Fibroblast of lung (primary cell): ENCODE results near the gene GBF1.

Experiments
- CTCF ChIP-seq, 2 donors: IDR thresholded peaks in 1 of 2; conservative IDR thresholded peaks in 1 of 2; 1 replicate in 1 of 2; 2 replicates in 1 of 2; pipeline ENCODE4 v1.5.1; 2011 to 2012; ENCODE audit warnings: low read length in 2 of 2, control low read depth in 1 of 2, inconsistent platforms in 1 of 2, low read depth in 1 of 2, mild to moderate bottlenecking in 1 of 2
- EZH2 ChIP-seq: IDR thresholded peaks from 2 replicates; pipeline ENCODE4 v1.5.1; 2012; ENCODE audit warnings: low read length, control low read depth, mild to moderate bottlenecking; ENCODE audit errors: missing control alignments

GRCh38 chr10:102267748-102268147 lies 22.4 kb downstream of the GBF1 start:
- no peak for TF ChIP-seq CTCF (conservative IDR thresholded peaks at IDR 0.05 in 1 of 2, IDR thresholded peaks at IDR 0.05 in 1 of 2; ENCODE audit: low read depth in 1 of 2, low read length in 2 of 2)
- no peak for TF ChIP-seq EZH2
